Caco-2 (cell line): ENCODE data around the gene PLEKHG4B. TPM values are rescaled to one million over a fixed set of nuclear protein-coding genes. Genes with fewer than 3 reads are reported as not detected.
A peak's percentile ranks its signal among the peaks of the same experiment; 100 is the strongest.

Source experiments
- BruUV-seq: library from RNA; stranded (reverse); fragments of 400-500 nt; replicated peaks from 2 replicates; lab custom pipeline; 2021; lab: Mats Ljungman, UMichigan
- CTCF ChIA-PET: fragments of 300-600 bp; sonication (Branson Sonifier 250); formaldehyde crosslinking; loops from one replicate; lab custom pipeline; 2022; ENCODE audit warnings: antibody characterized with exemption; lab: Charles Lee
- POLR2A ChIA-PET: fragments of 300-600 bp; sonication (Branson Sonifier 250); formaldehyde crosslinking; loops from one replicate; lab custom pipeline; 2022; ENCODE audit warnings: antibody characterized with exemption; lab: Charles Lee
- DNase-seq, 2 experiments: peaks; one replicate each; pipeline versions ENCODE4 v3.0.0 to v3.0.0-alpha.2; 2020 to 2022
- H3K27me3 ChIP-seq: replicated peaks from 2 replicates; pipeline ENCODE4 v1.6.0; 2011; ENCODE audit warnings: low read length; ENCODE audit not compliant: control insufficient read depth, insufficient read depth
- H3K36me3 ChIP-seq: 2 replicates; pipeline ENCODE4 v1.5.1; 2011; ENCODE audit warnings: low read length; ENCODE audit not compliant: control insufficient read depth, insufficient read depth
- H3K4me1 ChIP-seq: fragments of 250-450 bp; sonication (Bioruptor Pico); 2 replicates; pipeline ENCODE4 v1.5.1; 2020; ENCODE audit warnings: mild to moderate bottlenecking
- H3K4me3 ChIP-seq: 2 replicates; pipeline ENCODE4 v1.5.1; 2011; ENCODE audit warnings: low read depth, mild to moderate bottlenecking, control low read depth, low read length
- H3K9me3 ChIP-seq: fragments of 250-450 bp; sonication (Bioruptor Pico); 2 replicates; pipeline ENCODE4 v1.5.1; 2020; ENCODE audit warnings: mild to moderate bottlenecking, moderate library complexity
- H3K27ac Mint-ChIP-seq: one replicate; pipeline ENCODE4 v1.8.0; 2022; ENCODE audit warnings: mixed read lengths; ENCODE audit not compliant: unreplicated experiment
- H3K27me3 Mint-ChIP-seq: one replicate; pipeline ENCODE4 v1.8.0; 2022; ENCODE audit warnings: mixed read lengths; ENCODE audit not compliant: insufficient read depth, unreplicated experiment
- H3K36me3 Mint-ChIP-seq: one replicate; pipeline ENCODE4 v1.8.0; 2022; ENCODE audit warnings: mild to moderate bottlenecking, mixed read lengths; ENCODE audit not compliant: insufficient read depth, unreplicated experiment
- H3K4me1 Mint-ChIP-seq: one replicate; pipeline ENCODE4 v1.8.0; 2022; ENCODE audit warnings: low read depth, mixed read lengths; ENCODE audit not compliant: unreplicated experiment
- H3K4me3 Mint-ChIP-seq: one replicate; pipeline ENCODE4 v1.8.0; 2022; ENCODE audit warnings: mild to moderate bottlenecking, moderate library complexity, mixed read lengths; ENCODE audit not compliant: unreplicated experiment
- H3K9me3 Mint-ChIP-seq: one replicate; pipeline ENCODE4 v1.8.0; 2022; ENCODE audit warnings: mixed read lengths; ENCODE audit not compliant: unreplicated experiment
- CTCF ChIP-seq, 2 experiments: fragments of 200-600 bp in 1 of 2; IDR thresholded peaks; 1 replicate in 1 of 2; 2 replicates in 1 of 2; pipeline versions ENCODE4 v1.5.1 to v1.8.0; 2011 to 2022; ENCODE audit warnings: antibody characterized with exemption in 1 of 2, control low read depth in 1 of 2, inconsistent platforms in 1 of 2, low read depth in 1 of 2, low read length in 1 of 2, mild to moderate bottlenecking in 1 of 2, moderate library complexity in 1 of 2; ENCODE audit not compliant: insufficient read depth in 1 of 2, severe bottlenecking in 1 of 2, unreplicated experiment in 1 of 2
- intact Hi-C: fragments of 100-400 bp; cut with micrococcal nuclease; formaldehyde crosslinking; loops from one replicate; pipeline ENCODE4 v1.10.0; 2022; ENCODE audit not compliant: unreplicated experiment
- total RNA-seq: library from RNA; stranded (reverse); gene quantifications from 2 replicates; pipeline ENCODE4 v1.2.3, GENCODE V29; 2022

The PLEKHG4B gene
- total RNA-seq, 1 experiment from 2014 or later, result 15.0 TPM

DNA sequence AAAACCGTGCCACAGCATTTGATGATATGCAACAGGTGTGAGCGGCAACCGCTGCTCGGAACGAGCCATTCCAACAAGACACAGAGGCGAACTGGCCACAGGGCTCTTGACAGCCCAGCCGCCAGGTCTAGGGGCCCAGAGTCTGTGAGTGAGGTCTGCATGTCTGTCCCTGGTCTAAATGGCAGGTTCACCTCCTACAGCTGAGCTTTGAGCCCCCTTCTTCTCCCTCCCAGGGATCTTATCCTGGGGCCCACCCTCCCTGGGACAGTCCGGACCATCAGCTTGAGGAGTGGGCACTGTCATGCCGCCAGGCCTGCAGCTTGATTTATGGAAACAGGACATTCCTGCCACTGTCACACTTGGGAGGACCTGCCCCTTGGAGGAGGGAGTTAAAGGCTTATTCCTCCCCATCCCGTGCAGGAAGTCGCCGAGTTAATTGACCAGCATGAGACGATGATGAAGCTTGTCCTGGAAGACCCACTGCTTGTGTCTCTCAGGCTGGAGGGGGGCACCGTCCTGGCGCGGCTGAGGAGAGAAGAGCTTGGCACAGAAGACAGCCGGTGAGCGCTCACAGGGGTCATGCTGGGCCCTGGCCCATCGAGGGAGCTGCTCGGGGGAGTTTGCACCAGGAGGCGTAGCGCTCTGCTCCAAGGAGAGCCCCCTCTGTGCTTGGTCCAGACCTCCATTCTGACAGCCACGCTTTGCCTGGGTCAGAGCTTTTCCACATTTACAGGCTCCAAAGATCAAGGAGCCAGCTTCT, 63.9 kb downstream of the PLEKHG4B start:
- Histone ChIP-seq H3K4me1 (no peaks in the 10 kb centered on the region), H3K9me3 (no peaks in the 10 kb centered on the region), H3K27me3 (no peaks in the 10 kb centered on the region), H3K4me3 (no peak overlapping the region), H3K36me3 (no peaks in the 10 kb centered on the region; the same call in 1 of the 2 replicates)
- no peaks in the 10 kb centered on the region for H3K9me3 Mint-ChIP-seq
- ChIA-PET CTCF (no interaction called here), POLR2A (no interaction called here)
- TF ChIP-seq CTCF (IDR thresholded peaks at IDR 0.05; ENCODE audit: insufficient read depth in 1 of 2, low read depth in 1 of 2, low read length in 1 of 2, severe bottlenecking in 1 of 2, unreplicated experiment in 1 of 2), result no peak
- no peak overlapping the region for H3K27ac Mint-ChIP-seq
- intact Hi-C loops, result no loop called here
- no peaks in the 10 kb centered on the region for H3K27me3 Mint-ChIP-seq
- no peaks in the 10 kb centered on the region for H3K4me1 Mint-ChIP-seq
- no peak overlapping the region for H3K4me3 Mint-ChIP-seq
- peaks cover 32% of the 10 kb centered on the region for H3K36me3 Mint-ChIP-seq
- BruUV-seq, result no TSS peak
- peak in 1 of 2 experiments; percentile 23 for DNase-seq

GRCh38 chr5:156411-157072, 64.6 kb downstream of the PLEKHG4B start:
- H3K36me3 ChIP-seq, result no peaks in the 10 kb centered on the region; the same call in 1 of the 2 replicates
- Mint-ChIP-seq H3K9me3 (no peaks in the 10 kb centered on the region), H3K27ac (no peak overlapping the region), H3K4me1 (no peaks in the 10 kb centered on the region), H3K4me3 (no peak overlapping the region), H3K27me3 (no peaks in the 10 kb centered on the region), H3K36me3 (peaks cover 36% of the 10 kb centered on the region)
- TF ChIP-seq CTCF (IDR thresholded peaks at IDR 0.05; ENCODE audit: insufficient read depth in 1 of 2, low read depth in 1 of 2, low read length in 1 of 2, severe bottlenecking in 1 of 2, unreplicated experiment in 1 of 2), result no peak
- ChIA-PET CTCF (no interaction called here), POLR2A (no interaction called here)
- no TSS peak for BruUV-seq
- H3K4me1 ChIP-seq, result no peaks in the 10 kb centered on the region
- intact Hi-C loops, result no loop called here
- H3K27me3 ChIP-seq, result no peaks in the 10 kb centered on the region
- no peaks in the 10 kb centered on the region for H3K9me3 ChIP-seq
- no peak overlapping the region for H3K4me3 ChIP-seq
- peak in 1 of 2 experiments; percentile 24 for DNase-seq

GRCh38 chr5:157126-157715, 65.3 kb downstream of the PLEKHG4B start:
- CTCF ChIA-PET, result no interaction called here
- H3K4me1 ChIP-seq, result no peaks in the 10 kb centered on the region
- H3K27me3 ChIP-seq, result no peaks in the 10 kb centered on the region
- Mint-ChIP-seq H3K36me3 (peaks cover 38% of the 10 kb centered on the region), H3K4me1 (no peaks in the 10 kb centered on the region), H3K27me3 (no peaks in the 10 kb centered on the region), H3K9me3 (no peaks in the 10 kb centered on the region), H3K4me3 (no peak overlapping the region), H3K27ac (no peak overlapping the region)
- no peak for DNase-seq
- intact Hi-C loops, result no loop called here
- POLR2A ChIA-PET, result no interaction called here
- TF ChIP-seq CTCF (IDR thresholded peaks at IDR 0.05; ENCODE audit: insufficient read depth in 1 of 2, low read depth in 1 of 2, low read length in 1 of 2, severe bottlenecking in 1 of 2, unreplicated experiment in 1 of 2), result no peak
- H3K4me3 ChIP-seq, result no peak overlapping the region
- no peaks in the 10 kb centered on the region for H3K9me3 ChIP-seq
- H3K36me3 ChIP-seq, result no peaks in the 10 kb centered on the region; the same call in 1 of the 2 replicates
- no TSS peak for BruUV-seq
